GM18502 (cell line): ENCODE results near the gene C16orf96.

ENCODE experiments used
- ATAC-seq: cut with Tn5 transposase; IDR thresholded peaks from one replicate; pipeline ENCODE4 v1.9.1; 2021; ENCODE audit warnings: mild to moderate bottlenecking; ENCODE audit not compliant: unreplicated experiment, poor library complexity

Gene C16orf96

DNA sequence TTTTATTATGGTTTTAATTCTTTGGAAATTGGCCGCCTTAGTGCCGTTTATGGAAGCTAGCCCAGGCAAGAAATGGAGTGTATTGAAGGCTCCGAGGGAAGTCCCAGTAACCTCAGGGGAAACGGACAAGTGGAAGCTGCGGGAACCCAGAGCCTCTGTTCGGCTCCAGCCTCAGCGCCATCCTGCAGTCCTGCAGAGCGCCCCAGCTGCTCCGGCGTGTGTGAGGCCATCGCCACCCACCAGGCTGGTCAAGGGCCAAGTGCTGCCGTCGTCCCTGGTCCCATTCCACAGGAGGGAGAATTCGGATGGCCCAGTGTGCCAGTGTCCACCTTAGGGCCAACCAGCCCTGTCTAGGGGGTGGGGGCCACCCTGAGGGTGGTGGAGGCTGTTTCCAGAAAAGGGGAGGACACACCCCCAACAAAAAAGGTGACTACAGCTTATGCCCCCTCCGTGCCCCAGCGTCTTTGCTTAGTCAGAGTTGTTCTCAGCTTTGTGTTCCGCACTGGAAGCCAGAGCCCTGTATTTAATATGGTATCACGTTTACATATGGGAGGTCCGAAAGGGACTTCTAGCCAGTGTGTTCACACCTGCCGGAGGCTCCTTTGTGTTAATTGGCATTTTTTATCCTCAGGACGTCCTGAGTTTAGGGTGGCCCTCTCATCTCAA, 81.5 kb downstream of the C16orf96 start:
- no peak for ATAC-seq

GRCh38 chr16:4639899-4640509, 83.9 kb downstream of the C16orf96 start:
- ATAC-seq, result no peak

DNA sequence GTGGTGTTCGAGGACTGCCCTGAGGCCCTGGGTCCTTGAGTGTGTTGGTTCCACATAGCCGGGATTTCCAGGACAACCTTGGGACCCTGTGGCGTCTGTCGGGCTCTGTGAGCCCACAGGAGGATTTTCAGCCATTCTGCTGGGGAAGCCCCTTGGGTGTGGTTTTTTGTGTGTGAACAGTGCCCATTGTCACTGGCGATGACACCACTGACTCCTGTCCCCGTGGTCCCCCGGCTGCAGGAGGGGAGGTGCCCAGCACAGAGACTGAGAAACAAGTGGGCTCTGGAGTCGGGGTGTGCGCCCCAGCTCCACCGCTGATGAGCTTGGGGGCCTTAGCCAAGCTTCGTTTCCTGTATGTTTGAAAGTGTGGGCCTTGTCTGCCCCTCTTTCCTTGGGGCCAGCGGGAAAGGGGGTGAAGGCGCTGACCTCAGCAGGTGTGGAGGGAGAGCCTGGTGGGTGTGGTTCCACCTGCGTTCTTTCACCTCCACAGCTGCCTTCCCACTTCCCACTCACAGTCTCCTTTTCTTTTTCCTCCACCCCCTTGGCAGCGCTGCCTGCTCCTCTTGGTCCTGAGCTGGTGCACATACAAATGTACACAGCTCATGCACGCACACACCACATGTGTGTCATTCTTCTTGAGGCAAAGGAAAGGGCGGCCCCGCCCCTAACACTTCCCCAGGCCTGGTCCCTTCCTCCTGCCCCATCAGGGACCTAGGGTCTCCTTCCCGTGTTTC, 84.6 kb downstream of the C16orf96 start:
- ATAC-seq, result no peak

DNA sequence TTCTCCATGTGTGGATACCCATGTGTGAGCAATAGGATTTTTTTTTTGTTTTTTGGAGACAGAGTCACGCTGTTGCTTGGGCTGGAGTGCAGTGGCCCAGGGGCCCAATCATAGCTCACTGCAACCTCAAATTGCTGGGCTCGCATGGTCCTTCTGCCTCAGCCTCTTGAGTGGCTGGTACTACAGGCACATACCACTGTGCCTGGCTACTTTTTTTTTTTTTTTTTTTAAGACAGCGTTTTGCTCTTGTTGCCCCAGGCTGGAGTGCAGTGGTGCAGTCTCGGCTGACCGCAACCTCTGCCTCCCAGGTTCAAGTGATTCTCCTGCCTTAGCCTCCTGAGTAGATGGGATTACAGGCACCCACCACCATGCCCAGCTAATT, 85.2 kb downstream of the C16orf96 start:
- ATAC-seq, result no peak

GRCh38 chr16:4641895-4642294, 85.8 kb downstream of the C16orf96 start:
- ATAC-seq, result no peak

DNA sequence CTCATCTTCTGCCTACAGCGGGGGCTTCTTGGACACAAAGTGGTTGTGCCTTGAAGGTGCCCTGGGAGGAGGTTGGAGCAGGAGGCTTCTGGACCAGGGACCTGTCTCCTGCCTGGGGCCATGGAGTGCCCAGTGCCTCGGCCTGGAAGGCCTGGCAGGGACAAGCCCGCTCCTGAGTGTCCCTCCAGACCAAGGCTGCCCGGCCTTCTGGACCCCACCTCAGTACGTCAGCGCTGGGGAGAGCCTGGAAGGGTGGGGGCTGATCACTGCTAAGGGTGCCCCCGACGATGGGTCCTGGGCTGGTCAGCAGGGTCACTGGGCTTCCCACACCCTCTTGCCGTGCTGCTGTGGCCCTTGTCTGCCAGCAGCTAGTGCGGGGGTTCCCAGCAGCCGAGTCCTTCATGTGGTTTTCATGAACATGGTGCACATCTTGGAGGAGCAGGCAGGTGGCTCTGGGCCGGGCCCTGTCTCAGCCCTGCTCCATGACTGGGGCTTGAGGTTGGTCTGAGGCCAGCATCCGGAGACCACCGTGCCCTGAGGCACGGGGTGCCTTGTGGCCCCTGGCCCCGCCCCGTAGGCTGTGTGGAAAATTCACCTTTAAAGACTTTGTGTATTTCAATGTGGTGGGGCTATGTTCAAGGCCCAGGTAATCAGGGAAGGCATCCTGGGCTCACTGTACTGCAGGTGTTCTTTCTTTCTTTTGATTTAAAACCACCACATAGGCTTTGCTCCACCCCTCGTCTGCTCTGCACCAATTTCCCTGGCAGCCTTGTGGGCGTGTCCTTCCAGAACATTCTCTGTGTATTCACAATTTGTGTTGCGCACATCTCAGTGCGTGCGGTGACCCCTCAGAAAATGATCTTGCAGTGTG, 90.9 kb downstream of the C16orf96 start:
- no peak for ATAC-seq

DNA sequence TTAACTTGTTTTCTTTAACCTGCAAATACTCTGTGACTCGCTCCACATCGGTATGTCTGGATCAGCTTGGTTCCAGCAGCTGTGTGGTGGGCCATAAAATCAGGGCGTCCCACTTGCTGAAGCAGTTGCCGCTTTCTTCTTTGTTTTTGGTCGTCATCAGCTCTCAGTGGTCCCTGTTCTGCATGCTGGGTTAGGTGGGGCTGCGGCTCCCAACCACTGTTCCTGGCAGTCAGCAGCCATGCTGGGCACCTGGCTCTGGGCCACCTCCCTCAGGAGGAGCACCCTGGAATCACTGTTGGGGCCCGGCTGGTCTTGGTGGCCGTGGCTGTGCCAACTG, 91.5 kb downstream of the C16orf96 start:
- no peak for ATAC-seq

GRCh38 chr16:4648917-4649316, 92.8 kb downstream of the C16orf96 start:
- no peak for ATAC-seq

DNA sequence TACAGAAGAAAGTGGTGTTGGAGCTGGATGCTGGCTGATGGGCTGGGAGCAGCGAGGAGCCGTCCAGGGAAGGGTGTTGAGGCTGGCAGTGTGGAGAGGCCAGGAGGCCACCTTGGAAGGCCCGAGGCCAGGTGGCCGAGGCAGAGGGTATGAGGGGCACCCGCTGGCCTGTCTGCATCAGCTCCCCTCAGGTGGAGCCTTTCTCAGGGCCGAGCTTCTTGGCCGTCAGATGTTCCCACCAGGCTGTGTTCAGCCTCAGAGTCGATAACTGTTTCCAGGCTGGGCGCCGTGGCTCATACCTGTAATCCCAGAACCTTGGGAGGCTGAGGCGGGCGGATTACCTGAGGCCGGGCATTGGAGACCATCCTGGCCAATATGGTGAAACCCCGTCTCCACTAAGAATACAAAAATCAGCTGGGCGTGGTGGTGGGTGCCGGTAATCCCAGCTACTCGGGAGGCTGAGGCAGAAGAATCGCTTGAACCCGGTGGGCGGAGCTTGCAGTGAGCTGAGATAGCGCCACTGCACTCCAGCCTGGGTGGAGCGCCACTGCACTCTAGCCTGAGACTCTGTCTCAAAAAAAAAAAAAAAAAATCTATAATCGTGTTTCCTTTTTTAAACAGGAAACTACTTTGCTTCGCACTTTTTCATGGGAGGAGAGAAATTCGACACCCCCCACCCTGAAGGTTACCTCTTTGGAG, 93.8 kb downstream of the C16orf96 start:
- ATAC-seq, result no peak
